Panc1 (cell line): ENCODE measurements around the gene RBM4.

Source experiments
- POLR2AphosphoS5 ChIP-seq: IDR thresholded peaks from 2 replicates; pipeline ENCODE4 v1.6.1; 2012; ENCODE audit warnings: mild to moderate bottlenecking, low read depth, low read length, moderate library complexity
- SIN3A ChIP-seq: IDR thresholded peaks from 2 replicates; pipeline ENCODE4 v1.6.1; 2012; ENCODE audit warnings: low read depth, mild to moderate bottlenecking, low read length, moderate library complexity, borderline replicate concordance; ENCODE audit not compliant: insufficient read depth
- TF ChIP-seq, protein P1 (sequence below), 2 experiments: IDR thresholded peaks; 2 replicates each; pipeline ENCODE4 v1.6.1; 2011 to 2012; ENCODE audit warnings: low read depth in 2 of 2, control low read depth in 1 of 2, low read length in 1 of 2, mild to moderate bottlenecking in 1 of 2, moderate library complexity in 1 of 2; ENCODE audit not compliant: insufficient read depth in 1 of 2
- TF ChIP-seq, protein P2 (sequence below): fragments of 450-650 bp; IDR thresholded peaks from 2 replicates; pipeline ENCODE4 v1.5.1; 2017; ENCODE audit warnings: mild to moderate bottlenecking

- TF ChIP-seq, protein P1, sequence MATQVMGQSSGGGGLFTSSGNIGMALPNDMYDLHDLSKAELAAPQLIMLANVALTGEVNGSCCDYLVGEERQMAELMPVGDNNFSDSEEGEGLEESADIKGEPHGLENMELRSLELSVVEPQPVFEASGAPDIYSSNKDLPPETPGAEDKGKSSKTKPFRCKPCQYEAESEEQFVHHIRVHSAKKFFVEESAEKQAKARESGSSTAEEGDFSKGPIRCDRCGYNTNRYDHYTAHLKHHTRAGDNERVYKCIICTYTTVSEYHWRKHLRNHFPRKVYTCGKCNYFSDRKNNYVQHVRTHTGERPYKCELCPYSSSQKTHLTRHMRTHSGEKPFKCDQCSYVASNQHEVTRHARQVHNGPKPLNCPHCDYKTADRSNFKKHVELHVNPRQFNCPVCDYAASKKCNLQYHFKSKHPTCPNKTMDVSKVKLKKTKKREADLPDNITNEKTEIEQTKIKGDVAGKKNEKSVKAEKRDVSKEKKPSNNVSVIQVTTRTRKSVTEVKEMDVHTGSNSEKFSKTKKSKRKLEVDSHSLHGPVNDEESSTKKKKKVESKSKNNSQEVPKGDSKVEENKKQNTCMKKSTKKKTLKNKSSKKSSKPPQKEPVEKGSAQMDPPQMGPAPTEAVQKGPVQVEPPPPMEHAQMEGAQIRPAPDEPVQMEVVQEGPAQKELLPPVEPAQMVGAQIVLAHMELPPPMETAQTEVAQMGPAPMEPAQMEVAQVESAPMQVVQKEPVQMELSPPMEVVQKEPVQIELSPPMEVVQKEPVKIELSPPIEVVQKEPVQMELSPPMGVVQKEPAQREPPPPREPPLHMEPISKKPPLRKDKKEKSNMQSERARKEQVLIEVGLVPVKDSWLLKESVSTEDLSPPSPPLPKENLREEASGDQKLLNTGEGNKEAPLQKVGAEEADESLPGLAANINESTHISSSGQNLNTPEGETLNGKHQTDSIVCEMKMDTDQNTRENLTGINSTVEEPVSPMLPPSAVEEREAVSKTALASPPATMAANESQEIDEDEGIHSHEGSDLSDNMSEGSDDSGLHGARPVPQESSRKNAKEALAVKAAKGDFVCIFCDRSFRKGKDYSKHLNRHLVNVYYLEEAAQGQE (IDR thresholded peaks at IDR 0.05; ENCODE audit: insufficient read depth in 1 of 2, low read depth in 2 of 2, low read length in 1 of 2): no peak
- TF ChIP-seq, protein P2, sequence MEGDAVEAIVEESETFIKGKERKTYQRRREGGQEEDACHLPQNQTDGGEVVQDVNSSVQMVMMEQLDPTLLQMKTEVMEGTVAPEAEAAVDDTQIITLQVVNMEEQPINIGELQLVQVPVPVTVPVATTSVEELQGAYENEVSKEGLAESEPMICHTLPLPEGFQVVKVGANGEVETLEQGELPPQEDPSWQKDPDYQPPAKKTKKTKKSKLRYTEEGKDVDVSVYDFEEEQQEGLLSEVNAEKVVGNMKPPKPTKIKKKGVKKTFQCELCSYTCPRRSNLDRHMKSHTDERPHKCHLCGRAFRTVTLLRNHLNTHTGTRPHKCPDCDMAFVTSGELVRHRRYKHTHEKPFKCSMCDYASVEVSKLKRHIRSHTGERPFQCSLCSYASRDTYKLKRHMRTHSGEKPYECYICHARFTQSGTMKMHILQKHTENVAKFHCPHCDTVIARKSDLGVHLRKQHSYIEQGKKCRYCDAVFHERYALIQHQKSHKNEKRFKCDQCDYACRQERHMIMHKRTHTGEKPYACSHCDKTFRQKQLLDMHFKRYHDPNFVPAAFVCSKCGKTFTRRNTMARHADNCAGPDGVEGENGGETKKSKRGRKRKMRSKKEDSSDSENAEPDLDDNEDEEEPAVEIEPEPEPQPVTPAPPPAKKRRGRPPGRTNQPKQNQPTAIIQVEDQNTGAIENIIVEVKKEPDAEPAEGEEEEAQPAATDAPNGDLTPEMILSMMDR: no peak
- no peak for TF ChIP-seq SIN3A
- no peak for TF ChIP-seq POLR2AphosphoS5
These were observed 14.1 kb upstream of the RBM4 start for GRCh38 chr11:66624450-66624849.
